Endodermal cell (in vitro differentiated cells): ENCODE data around the gene RMDN3. TPM values are rescaled to one million over a fixed set of nuclear protein-coding genes. Genes with fewer than 3 reads are reported as not detected.

ENCODE experiments used
- DNase-seq: peaks from one replicate; pipeline ENCODE4 v3.0.0-alpha.2; 2017
- H3K27ac ChIP-seq: 2 replicates; pipeline ENCODE4 v1.5.1; 2013; ENCODE audit warnings: mild to moderate bottlenecking, low read depth, low read length, moderate library complexity
- H3K27me3 ChIP-seq: 2 replicates; pipeline ENCODE4 v1.6.1; 2013; ENCODE audit warnings: mild to moderate bottlenecking, low read length, moderate library complexity; ENCODE audit not compliant: insufficient read depth, control insufficient read depth, poor library complexity, severe bottlenecking
- H3K36me3 ChIP-seq: 2 replicates; pipeline ENCODE4 v1.7.0; 2013; ENCODE audit warnings: mild to moderate bottlenecking, low read length, moderate library complexity; ENCODE audit not compliant: control insufficient read depth, insufficient read depth
- H3K4me1 ChIP-seq: one replicate; pipeline ENCODE4 v1.7.0; 2013; ENCODE audit warnings: low read length; ENCODE audit not compliant: control insufficient read depth, insufficient read depth
- H3K4me3 ChIP-seq: 2 replicates; pipeline ENCODE4 v1.5.1; 2013; ENCODE audit warnings: mild to moderate bottlenecking, low read length, moderate library complexity
- H3K9ac ChIP-seq: 2 replicates; pipeline ENCODE4 v1.6.1; 2013; ENCODE audit warnings: mild to moderate bottlenecking, low read length, moderate library complexity; ENCODE audit not compliant: poor library complexity, severe bottlenecking; ENCODE audit errors: extremely low read depth
- H3K9me3 ChIP-seq: 2 replicates; pipeline ENCODE4 v1.6.1; 2013; ENCODE audit warnings: mild to moderate bottlenecking, low read length, moderate library complexity; ENCODE audit not compliant: control insufficient read depth
- H3K27ac Mint-ChIP-seq: 2 replicates; pipeline ENCODE4 v1.8.0; 2020; ENCODE audit warnings: mixed read lengths
- H3K27me3 Mint-ChIP-seq: 2 replicates; pipeline ENCODE4 v1.8.0; 2021; ENCODE audit warnings: mild to moderate bottlenecking, mixed read lengths; ENCODE audit not compliant: insufficient read depth
- H3K36me3 Mint-ChIP-seq: 2 replicates; pipeline ENCODE4 v1.8.0; 2020; ENCODE audit warnings: low read depth, mixed read lengths
- H3K4me1 Mint-ChIP-seq: 2 replicates; pipeline ENCODE4 v1.8.0; 2020; ENCODE audit warnings: mixed read lengths
- H3K4me3 Mint-ChIP-seq: 2 replicates; pipeline ENCODE4 v1.8.0; 2020; ENCODE audit warnings: mild to moderate bottlenecking, moderate library complexity, mixed read lengths
- H3K9me3 Mint-ChIP-seq: 2 replicates; pipeline ENCODE4 v1.8.0; 2020; ENCODE audit warnings: mild to moderate bottlenecking, mixed read lengths
- CTCF ChIP-seq: fragments of 200-600 bp; sonication (generic); conservative IDR thresholded peaks from 2 replicates; pipeline ENCODE4 v1.5.0; 2021; ENCODE audit warnings: antibody characterized with exemption, mild to moderate bottlenecking
- WGBS, 2 experiments: methylation state at CpG; one replicate each; pipeline versions ENCODE4 v1.1.5 to v1.1.7; 2013; ENCODE audit warnings: missing lambda C conversion rate in 2 of 2, mixed read lengths in 1 of 2; ENCODE audit not compliant: insufficient coverage in 1 of 2, insufficient read length in 1 of 2; 5-methylcytosine and 5-hydroxymethylcytosine counted together
- total RNA-seq, 2 donors: library from RNA; stranded (reverse); fragmentation: NEBNext Ultra II Directional in 1 of 2; extraction: Animal tissue kit (Norgen Biotek cat#: 25700) in 1 of 2; gene quantifications; 2 replicates in 1 of 2; 3 replicates in 1 of 2; pipeline ENCODE4 v1.2.1, GENCODE V29; 2021

The RMDN3 gene
- total RNA-seq, 2 donors from 2014 or later = 15.7 to 23.5 TPM

GRCh38 chr15:40688932-40689799 lies 65.9 kb downstream of the RMDN3 start:
- Mint-ChIP-seq H3K36me3 (peaks cover 43% of the 10 kb centered on the region), H3K4me1 (peaks cover 2% of the 10 kb centered on the region), H3K4me3 (no peak overlapping the region), H3K27me3 (no peaks in the 10 kb centered on the region), H3K9me3 (peaks cover 33% of the 10 kb centered on the region), H3K27ac (no peak overlapping the region)
- WGBS, 2 experiments = 91 to 94% methylated on average over 7 to 9 of the region's 9 CpGs
- Histone ChIP-seq H3K4me3 (no peak overlapping the region), H3K27me3 (no peaks in the 10 kb centered on the region), H3K27ac (no peak overlapping the region), H3K4me1 (no peaks in the 10 kb centered on the region), H3K9ac (no peak overlapping the region), H3K36me3 (peaks cover 3% of the 10 kb centered on the region), H3K9me3 (no peaks in the 10 kb centered on the region)
- no peak for DNase-seq
- TF ChIP-seq CTCF = no peak

Other genes starting within 250 kb of the RMDN3 start
- gene CCDC32, start 190.2 kb downstream of the RMDN3 start, total RNA-seq = 10 to 100 TPM; 14.9 to 16.8 TPM
- gene RPUSD2, start 186.0 kb downstream of the RMDN3 start, total RNA-seq = 10 to 100 TPM; 16.5 to 20.5 TPM
- 10 to 100 TPM; 17.6 to 32.6 TPM for gene KNL1, start 161.0 kb downstream of the RMDN3 start, total RNA-seq
- gene RAD51, start 60.1 kb downstream of the RMDN3 start, total RNA-seq = 10 to 100 TPM; 34.1 to 50.9 TPM
- gene GCHFR, start 8.8 kb upstream of the RMDN3 start, total RNA-seq = 10 to 100 TPM; 33.6 to 47.1 TPM
- gene C15orf62, start 14.7 kb upstream of the RMDN3 start, total RNA-seq = under 1 TPM; 0.46 to 0.57 TPM
- gene ZFYVE19, start 51.8 kb upstream of the RMDN3 start, total RNA-seq = 10 to 100 TPM; 15.6 to 15.9 TPM
- 10 to 100 TPM; 34.0 to 41.0 TPM for gene DNAJC17, start 52.2 kb upstream of the RMDN3 start, total RNA-seq
- not detected for gene PPP1R14D, start 73.5 kb upstream of the RMDN3 start, total RNA-seq
- 100 to 1,000 TPM; 129 to 141 TPM for gene SPINT1, start 88.8 kb upstream of the RMDN3 start, total RNA-seq
- 1 to 10 TPM; 1.8 to 2.8 TPM for gene RHOV, start 119.0 kb upstream of the RMDN3 start, total RNA-seq
- 10 to 100 TPM; 26.6 to 29.0 TPM for gene VPS18, start 139.2 kb upstream of the RMDN3 start, total RNA-seq
- gene DLL4, start 174.1 kb upstream of the RMDN3 start, total RNA-seq = under 1 TPM; 0.20 to 0.64 TPM
- gene CHAC1, start 198.2 kb upstream of the RMDN3 start, total RNA-seq = 1 to 10 TPM; 6.8 to 9.0 TPM